H9 (cell line): ENCODE measurements around the gene TCTA. TPM values are rescaled to one million over a fixed set of nuclear protein-coding genes. Genes with fewer than 3 reads are reported as not detected.

Experiments
- DNase-seq: peaks from one replicate; pipeline ENCODE4 v3.0.0-alpha.2; 2017
- H2AFZ ChIP-seq: one replicate; pipeline ENCODE4 v1.6.1; 2013; ENCODE audit warnings: mild to moderate bottlenecking, low read length, control low read depth, moderate library complexity
- H2AK5ac ChIP-seq: 2 replicates; pipeline ENCODE4 v1.6.1; 2013; ENCODE audit warnings: low read length, control low read depth, mixed read lengths; ENCODE audit not compliant: insufficient read length
- H2BK120ac ChIP-seq: one replicate; pipeline ENCODE4 v1.6.1; 2013; ENCODE audit warnings: low read depth, mild to moderate bottlenecking, low read length, control low read depth, inconsistent platforms; ENCODE audit not compliant: poor library complexity, severe bottlenecking
- H2BK12ac ChIP-seq: 2 replicates; pipeline ENCODE4 v1.6.1; 2013; ENCODE audit warnings: low read length, control low read depth, mixed read lengths, low read depth; ENCODE audit not compliant: insufficient read length
- H2BK15ac ChIP-seq: 2 replicates; pipeline ENCODE4 v1.6.1; 2013; ENCODE audit warnings: low read depth, low read length, control low read depth
- H2BK20ac ChIP-seq: one replicate; pipeline ENCODE4 v1.6.1; 2013; ENCODE audit warnings: low read depth, mild to moderate bottlenecking, low read length, control low read depth, inconsistent platforms; ENCODE audit not compliant: poor library complexity, severe bottlenecking
- H2BK5ac ChIP-seq: 2 replicates; pipeline ENCODE4 v1.6.1; 2013; ENCODE audit warnings: low read length, control low read depth, mixed read lengths; ENCODE audit not compliant: insufficient read length
- H3K14ac ChIP-seq: 2 replicates; pipeline ENCODE4 v1.6.1; 2013; ENCODE audit warnings: low read length, control low read depth; ENCODE audit not compliant: insufficient read depth
- H3K18ac ChIP-seq: 2 replicates; pipeline ENCODE4 v1.6.1; 2013; ENCODE audit warnings: low read depth, mild to moderate bottlenecking, mixed read lengths, low read length, control low read depth; ENCODE audit not compliant: insufficient read length
- H3K23ac ChIP-seq: 2 replicates; pipeline ENCODE4 v1.6.1; 2013; ENCODE audit warnings: low read length, control low read depth, mixed read lengths, low read depth; ENCODE audit not compliant: insufficient read length
- H3K23me2 ChIP-seq: 2 replicates; pipeline ENCODE4 v1.6.1; 2013; ENCODE audit warnings: low read depth, mild to moderate bottlenecking, mixed read lengths, low read length, control low read depth; ENCODE audit not compliant: insufficient read length, poor library complexity, severe bottlenecking
- H3K27ac ChIP-seq: 2 replicates; pipeline ENCODE4 v1.5.1; 2013; ENCODE audit warnings: low read length, control low read depth, mixed read lengths, low read depth; ENCODE audit not compliant: insufficient read length
- H3K27me3 ChIP-seq: 2 replicates; pipeline ENCODE4 v1.6.1; 2013; ENCODE audit warnings: low read length, control low read depth, inconsistent platforms; ENCODE audit not compliant: insufficient read depth
- H3K4ac ChIP-seq: 2 replicates; pipeline ENCODE4 v1.6.1; 2013; ENCODE audit warnings: low read depth, mild to moderate bottlenecking, control low read depth, inconsistent platforms, low read length, moderate library complexity
- H3K4me1 ChIP-seq: 2 replicates; pipeline ENCODE4 v1.6.1; 2013; ENCODE audit warnings: low read length, control low read depth, inconsistent platforms; ENCODE audit not compliant: insufficient read depth
- H3K4me2 ChIP-seq: 2 replicates; pipeline ENCODE4 v1.6.1; 2013; ENCODE audit warnings: low read length, control low read depth, mixed read lengths; ENCODE audit not compliant: insufficient read length, insufficient read depth
- H3K56ac ChIP-seq: 2 replicates; pipeline ENCODE4 v1.6.1; 2013; ENCODE audit warnings: low read depth, mild to moderate bottlenecking, mixed read lengths, low read length, control low read depth; ENCODE audit not compliant: insufficient read length
- H3K79me1 ChIP-seq: 2 replicates; pipeline ENCODE4 v1.6.1; 2013; ENCODE audit warnings: low read depth, mild to moderate bottlenecking, moderate library complexity, low read length, control low read depth, inconsistent platforms; ENCODE audit not compliant: insufficient read depth, poor library complexity, severe bottlenecking
- H3K79me2 ChIP-seq: 2 replicates; pipeline ENCODE4 v1.6.1; 2013; ENCODE audit warnings: low read length, control low read depth, inconsistent platforms; ENCODE audit not compliant: insufficient read depth
- H3K9ac ChIP-seq: 2 replicates; pipeline ENCODE4 v1.6.1; 2013; ENCODE audit warnings: low read length, control low read depth, mixed read lengths; ENCODE audit not compliant: insufficient read length; ENCODE audit errors: extremely low read depth
- H3K9me3 ChIP-seq: one replicate; pipeline ENCODE4 v1.6.1; 2013; ENCODE audit warnings: low read depth, low read length, inconsistent platforms; ENCODE audit not compliant: control insufficient read depth
- H3T11ph ChIP-seq: one replicate; pipeline ENCODE4 v1.6.1; 2013; ENCODE audit warnings: mild to moderate bottlenecking, low read length, control low read depth, inconsistent platforms
- H4K20me1 ChIP-seq: one replicate; pipeline ENCODE4 v1.6.1; 2013; ENCODE audit not compliant: control insufficient read depth, insufficient read length, insufficient read depth
- H4K5ac ChIP-seq: 2 replicates; pipeline ENCODE4 v1.6.1; 2013; ENCODE audit warnings: low read depth, mild to moderate bottlenecking, mixed read lengths, low read length, control low read depth; ENCODE audit not compliant: insufficient read length
- H4K8ac ChIP-seq: replicated peaks from 2 replicates; pipeline ENCODE4 v1.6.1; 2013; ENCODE audit warnings: low read length, control low read depth, mixed read lengths, low read depth; ENCODE audit not compliant: insufficient read length
- H4K91ac ChIP-seq: 2 replicates; pipeline ENCODE4 v1.6.1; 2013; ENCODE audit warnings: low read depth, mild to moderate bottlenecking, moderate library complexity, mixed read lengths, low read length, control low read depth; ENCODE audit not compliant: insufficient read length
- H3K27ac Mint-ChIP-seq, 3 experiments: 2 replicates in 2 of 3; 3 replicates in 1 of 3; pipeline ENCODE4 v1.8.0; 2020 to 2021; ENCODE audit warnings: mixed read lengths in 3 of 3, mild to moderate bottlenecking in 1 of 3, moderate library complexity in 1 of 3
- H3K27me3 Mint-ChIP-seq: 2 replicates; pipeline ENCODE4 v1.8.0; 2021; ENCODE audit warnings: low read depth, mild to moderate bottlenecking, moderate library complexity, mixed read lengths
- H3K36me3 Mint-ChIP-seq, 3 experiments: 2 replicates in 2 of 3; 3 replicates in 1 of 3; pipeline ENCODE4 v1.8.0; 2020 to 2021; ENCODE audit warnings: low read depth in 3 of 3, mixed read lengths in 3 of 3; ENCODE audit not compliant: insufficient read depth in 1 of 3
- H3K4me1 Mint-ChIP-seq, 2 experiments: 2 replicates each; pipeline ENCODE4 v1.8.0; 2020; ENCODE audit warnings: mixed read lengths in 2 of 2
- H3K4me3 Mint-ChIP-seq, 2 experiments: 2 replicates in 1 of 2; 3 replicates in 1 of 2; pipeline ENCODE4 v1.8.0; 2020 to 2021; ENCODE audit warnings: mild to moderate bottlenecking in 2 of 2, mixed read lengths in 2 of 2, moderate library complexity in 1 of 2
- H3K9me3 Mint-ChIP-seq, 2 experiments: 2 replicates in 1 of 2; 3 replicates in 1 of 2; pipeline ENCODE4 v1.8.0; 2020; ENCODE audit warnings: mild to moderate bottlenecking in 2 of 2, mixed read lengths in 2 of 2, moderate library complexity in 1 of 2
- CTCF ChIP-seq: fragments of 200-600 bp; sonication (generic); conservative IDR thresholded peaks from 3 replicates; pipeline ENCODE4 v1.8.0; 2021; ENCODE audit warnings: antibody characterized with exemption, mild to moderate bottlenecking
- WGBS: extraction: QIAGEN DNeasy Blood & Tissue Kit; methylation state at CpG from one replicate; pipeline ENCODE4 v1.1.7; 2013; ENCODE audit warnings: missing lambda C conversion rate, low lambda C conversion rate, mixed read lengths; ENCODE audit not compliant: insufficient read length; ENCODE audit errors: extremely low coverage; 5-methylcytosine and 5-hydroxymethylcytosine counted together
- total RNA-seq: library from RNA; stranded (reverse); gene quantifications from 2 replicates; pipeline ENCODE4 v1.2.1, GENCODE V29; 2021

TCTA gene
- total RNA-seq, 1 experiment from 2014 or later: 11.2 TPM

GRCh38 chr3:49416867-49417266 lies 4.6 kb downstream of the TCTA start:
- no peak overlapping the region for H2BK20ac ChIP-seq
- no peaks in the 10 kb centered on the region for H3K27me3 Mint-ChIP-seq
- peaks cover 28% of the 10 kb centered on the region in 2 experiments for H3K4me1 Mint-ChIP-seq
- H3T11ph ChIP-seq: no peak overlapping the region
- H3K79me1 ChIP-seq: no peaks in the 10 kb centered on the region
- no peak overlapping the region for H3K4ac ChIP-seq
- H3K4me3 Mint-ChIP-seq: peak overlapping the region in 1 of 2 experiments; percentile 4; a peak in 1 of 5 replicates
- H3K4me2 ChIP-seq: no peak overlapping the region
- no peaks in the 10 kb centered on the region for H4K20me1 ChIP-seq
- H2BK120ac ChIP-seq: no peak overlapping the region
- no peak overlapping the region for H3K27ac ChIP-seq
- H4K5ac ChIP-seq: no peak overlapping the region
- H3K18ac ChIP-seq: no peak overlapping the region
- no peak overlapping the region for H2BK15ac ChIP-seq
- H3K27me3 ChIP-seq: no peaks in the 10 kb centered on the region
- H2BK12ac ChIP-seq: no peak overlapping the region
- WGBS: no CpG with 5 or more reads among the region's 2 CpGs
- no peak overlapping the region for H4K8ac ChIP-seq
- H3K79me2 ChIP-seq: no peaks in the 10 kb centered on the region
- no peak overlapping the region for H4K91ac ChIP-seq
- H3K9me3 ChIP-seq: no peaks in the 10 kb centered on the region
- H3K4me1 ChIP-seq: no peaks in the 10 kb centered on the region; the same call in 1 of the 2 replicates
- H3K9ac ChIP-seq: no peak overlapping the region
- H3K14ac ChIP-seq: no peak overlapping the region
- H3K23me2 ChIP-seq: peaks cover 6% of the 10 kb centered on the region
- no peak for DNase-seq
- no peak overlapping the region for H3K23ac ChIP-seq
- H2AFZ ChIP-seq: no peak overlapping the region
- no peak overlapping the region for H3K56ac ChIP-seq
- H3K36me3 Mint-ChIP-seq: peaks cover 8 to 47% (median 22%) of the 10 kb centered on the region in 3 experiments; a peak in 6 of 7 replicates
- no peak for TF ChIP-seq CTCF
- peak overlapping the region in 2 of 3 experiments; percentile 49 to 86; a peak in 4 of 7 replicates for H3K27ac Mint-ChIP-seq
- H3K9me3 Mint-ChIP-seq: no peaks in the 10 kb centered on the region; a peak in 1 of 5 replicates
- no peak overlapping the region for H2BK5ac ChIP-seq
- H2AK5ac ChIP-seq: no peak overlapping the region
